Caco-2 (cell line): Measurements from ENCODE around the gene COL24A1. TPM values are rescaled to one million over a fixed set of nuclear protein-coding genes. Genes with fewer than 3 reads are reported as not detected.

Source experiments
- BruUV-seq: library from RNA; stranded (reverse); fragments of 400-500 nt; replicated peaks from 2 replicates; lab custom pipeline; 2021; lab: Mats Ljungman, UMichigan
- CTCF ChIA-PET: fragments of 300-600 bp; sonication (Branson Sonifier 250); formaldehyde crosslinking; loops from one replicate; lab custom pipeline; 2022; ENCODE audit warnings: antibody characterized with exemption; lab: Charles Lee
- POLR2A ChIA-PET: fragments of 300-600 bp; sonication (Branson Sonifier 250); formaldehyde crosslinking; loops from one replicate; lab custom pipeline; 2022; ENCODE audit warnings: antibody characterized with exemption; lab: Charles Lee
- DNase-seq, 2 experiments: peaks; one replicate each; pipeline versions ENCODE4 v3.0.0 to v3.0.0-alpha.2; 2020 to 2022
- H3K27me3 ChIP-seq: replicated peaks from 2 replicates; pipeline ENCODE4 v1.6.0; 2011; ENCODE audit warnings: low read length; ENCODE audit not compliant: control insufficient read depth, insufficient read depth
- H3K36me3 ChIP-seq: 2 replicates; pipeline ENCODE4 v1.5.1; 2011; ENCODE audit warnings: low read length; ENCODE audit not compliant: control insufficient read depth, insufficient read depth
- H3K4me1 ChIP-seq: fragments of 250-450 bp; sonication (Bioruptor Pico); 2 replicates; pipeline ENCODE4 v1.5.1; 2020; ENCODE audit warnings: mild to moderate bottlenecking
- H3K4me3 ChIP-seq: 2 replicates; pipeline ENCODE4 v1.5.1; 2011; ENCODE audit warnings: low read depth, mild to moderate bottlenecking, control low read depth, low read length
- H3K9me3 ChIP-seq: fragments of 250-450 bp; sonication (Bioruptor Pico); 2 replicates; pipeline ENCODE4 v1.5.1; 2020; ENCODE audit warnings: mild to moderate bottlenecking, moderate library complexity
- H3K27ac Mint-ChIP-seq: one replicate; pipeline ENCODE4 v1.8.0; 2022; ENCODE audit warnings: mixed read lengths; ENCODE audit not compliant: unreplicated experiment
- H3K27me3 Mint-ChIP-seq: one replicate; pipeline ENCODE4 v1.8.0; 2022; ENCODE audit warnings: mixed read lengths; ENCODE audit not compliant: insufficient read depth, unreplicated experiment
- H3K36me3 Mint-ChIP-seq: one replicate; pipeline ENCODE4 v1.8.0; 2022; ENCODE audit warnings: mild to moderate bottlenecking, mixed read lengths; ENCODE audit not compliant: insufficient read depth, unreplicated experiment
- H3K4me1 Mint-ChIP-seq: one replicate; pipeline ENCODE4 v1.8.0; 2022; ENCODE audit warnings: low read depth, mixed read lengths; ENCODE audit not compliant: unreplicated experiment
- H3K4me3 Mint-ChIP-seq: one replicate; pipeline ENCODE4 v1.8.0; 2022; ENCODE audit warnings: mild to moderate bottlenecking, moderate library complexity, mixed read lengths; ENCODE audit not compliant: unreplicated experiment
- H3K9me3 Mint-ChIP-seq: one replicate; pipeline ENCODE4 v1.8.0; 2022; ENCODE audit warnings: mixed read lengths; ENCODE audit not compliant: unreplicated experiment
- intact Hi-C: fragments of 100-400 bp; cut with micrococcal nuclease; formaldehyde crosslinking; loops from one replicate; pipeline ENCODE4 v1.10.0; 2022; ENCODE audit not compliant: unreplicated experiment
- total RNA-seq: library from RNA; stranded (reverse); gene quantifications from 2 replicates; pipeline ENCODE4 v1.2.3, GENCODE V29; 2022
- TF ChIP-seq, protein P1 (sequence below), 2 experiments: fragments of 200-600 bp in 1 of 2; IDR thresholded peaks; 1 replicate in 1 of 2; 2 replicates in 1 of 2; pipeline versions ENCODE4 v1.5.1 to v1.8.0; 2011 to 2022; ENCODE audit warnings: antibody characterized with exemption in 1 of 2, control low read depth in 1 of 2, inconsistent platforms in 1 of 2, low read depth in 1 of 2, low read length in 1 of 2, mild to moderate bottlenecking in 1 of 2, moderate library complexity in 1 of 2; ENCODE audit not compliant: insufficient read depth in 1 of 2, severe bottlenecking in 1 of 2, unreplicated experiment in 1 of 2

COL24A1 gene
- total RNA-seq, 1 experiment from 2014 or later, result 0.07 TPM

DNA sequence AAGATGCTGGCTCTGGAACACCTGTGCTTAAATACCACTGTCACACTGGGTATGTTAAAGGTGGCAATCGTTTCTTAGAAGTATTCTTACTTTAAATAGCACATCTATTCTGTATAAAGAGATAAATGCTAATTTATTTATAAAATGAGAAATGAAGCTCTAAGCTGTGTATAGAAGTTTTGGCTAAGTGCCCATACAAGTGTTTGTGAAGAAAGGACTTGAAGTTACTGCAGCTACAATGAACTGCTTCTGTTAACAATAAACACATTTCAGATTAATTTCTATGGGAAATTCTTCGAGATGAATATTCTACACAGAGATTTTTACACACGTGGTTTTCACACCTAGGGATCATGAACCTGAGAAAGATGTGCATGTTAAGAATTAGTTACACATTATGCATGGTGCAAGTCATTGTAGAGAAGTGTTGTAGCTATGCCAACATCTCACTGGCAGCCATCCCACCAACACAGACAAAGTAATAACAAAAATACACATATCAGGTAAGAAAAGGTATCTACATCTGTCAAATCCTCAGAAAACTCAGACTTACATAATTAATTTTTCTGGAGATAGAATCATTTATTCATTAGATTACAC, 16.2 kb downstream of the COL24A1 start:
- Mint-ChIP-seq H3K27ac (no peak overlapping the region), H3K9me3 (no peaks in the 10 kb centered on the region), H3K36me3 (no peaks in the 10 kb centered on the region), H3K4me3 (no peak overlapping the region), H3K4me1 (no peaks in the 10 kb centered on the region), H3K27me3 (peaks cover 17% of the 10 kb centered on the region)
- no peak for DNase-seq
- BruUV-seq, result no TSS peak
- ChIA-PET POLR2A (no interaction called here), CTCF (no interaction called here)
- TF ChIP-seq, protein P1, sequence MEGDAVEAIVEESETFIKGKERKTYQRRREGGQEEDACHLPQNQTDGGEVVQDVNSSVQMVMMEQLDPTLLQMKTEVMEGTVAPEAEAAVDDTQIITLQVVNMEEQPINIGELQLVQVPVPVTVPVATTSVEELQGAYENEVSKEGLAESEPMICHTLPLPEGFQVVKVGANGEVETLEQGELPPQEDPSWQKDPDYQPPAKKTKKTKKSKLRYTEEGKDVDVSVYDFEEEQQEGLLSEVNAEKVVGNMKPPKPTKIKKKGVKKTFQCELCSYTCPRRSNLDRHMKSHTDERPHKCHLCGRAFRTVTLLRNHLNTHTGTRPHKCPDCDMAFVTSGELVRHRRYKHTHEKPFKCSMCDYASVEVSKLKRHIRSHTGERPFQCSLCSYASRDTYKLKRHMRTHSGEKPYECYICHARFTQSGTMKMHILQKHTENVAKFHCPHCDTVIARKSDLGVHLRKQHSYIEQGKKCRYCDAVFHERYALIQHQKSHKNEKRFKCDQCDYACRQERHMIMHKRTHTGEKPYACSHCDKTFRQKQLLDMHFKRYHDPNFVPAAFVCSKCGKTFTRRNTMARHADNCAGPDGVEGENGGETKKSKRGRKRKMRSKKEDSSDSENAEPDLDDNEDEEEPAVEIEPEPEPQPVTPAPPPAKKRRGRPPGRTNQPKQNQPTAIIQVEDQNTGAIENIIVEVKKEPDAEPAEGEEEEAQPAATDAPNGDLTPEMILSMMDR (IDR thresholded peaks at IDR 0.05; ENCODE audit: insufficient read depth in 1 of 2, low read depth in 1 of 2, low read length in 1 of 2, severe bottlenecking in 1 of 2, unreplicated experiment in 1 of 2), result no peak
- Histone ChIP-seq H3K36me3 (no peaks in the 10 kb centered on the region), H3K4me3 (no peak overlapping the region), H3K27me3 (no peaks in the 10 kb centered on the region), H3K9me3 (no peaks in the 10 kb centered on the region), H3K4me1 (no peaks in the 10 kb centered on the region)
- intact Hi-C loops, result no loop called here

DNA sequence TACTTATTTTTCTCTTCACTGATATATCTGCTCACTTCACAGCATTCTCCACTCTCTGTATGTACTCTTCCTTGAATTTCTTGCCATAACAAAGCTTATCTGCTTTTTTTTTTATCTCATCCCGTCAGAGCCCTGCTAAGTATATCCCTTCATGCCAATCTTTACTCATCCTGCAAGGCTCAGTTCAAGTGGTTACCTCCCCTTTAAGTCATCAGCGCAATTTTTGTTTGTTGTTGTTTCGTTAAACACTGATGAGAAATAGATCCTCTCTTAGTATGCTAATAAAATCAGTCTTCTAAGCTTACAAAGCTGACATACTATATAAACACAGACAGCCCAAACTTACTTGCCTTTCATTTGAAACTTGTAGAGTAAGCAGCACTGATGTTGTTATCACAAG, 17.8 kb downstream of the COL24A1 start:
- BruUV-seq, result no TSS peak
- H3K27me3 Mint-ChIP-seq, result peaks cover 18% of the 10 kb centered on the region
- H3K4me3 Mint-ChIP-seq, result no peak overlapping the region
- no peak overlapping the region for H3K27ac Mint-ChIP-seq
- no peaks in the 10 kb centered on the region for H3K4me1 Mint-ChIP-seq
- no peaks in the 10 kb centered on the region for H3K36me3 Mint-ChIP-seq
- Histone ChIP-seq H3K36me3 (no peaks in the 10 kb centered on the region), H3K4me3 (no peak overlapping the region), H3K4me1 (no peaks in the 10 kb centered on the region), H3K27me3 (no peaks in the 10 kb centered on the region), H3K9me3 (no peaks in the 10 kb centered on the region)
- POLR2A ChIA-PET, result no interaction called here
- no peaks in the 10 kb centered on the region for H3K9me3 Mint-ChIP-seq
- CTCF ChIA-PET, result no interaction called here
- TF ChIP-seq, protein P1 (IDR thresholded peaks at IDR 0.05; ENCODE audit: insufficient read depth in 1 of 2, low read depth in 1 of 2, low read length in 1 of 2, severe bottlenecking in 1 of 2, unreplicated experiment in 1 of 2), result no peak
- intact Hi-C loops, result no loop called here
- no peak for DNase-seq

- H3K4me1 Mint-ChIP-seq, result no peaks in the 10 kb centered on the region
- no peaks in the 10 kb centered on the region for H3K9me3 Mint-ChIP-seq
- TF ChIP-seq, protein P1 (IDR thresholded peaks at IDR 0.05; ENCODE audit: insufficient read depth in 1 of 2, low read depth in 1 of 2, low read length in 1 of 2, severe bottlenecking in 1 of 2, unreplicated experiment in 1 of 2), result no peak
- H3K27me3 Mint-ChIP-seq, result peaks cover 18% of the 10 kb centered on the region
- CTCF ChIA-PET, result no interaction called here
- intact Hi-C loops, result no loop called here
- Histone ChIP-seq H3K27me3 (no peaks in the 10 kb centered on the region), H3K4me1 (no peaks in the 10 kb centered on the region), H3K9me3 (no peaks in the 10 kb centered on the region), H3K36me3 (no peaks in the 10 kb centered on the region), H3K4me3 (no peak overlapping the region)
- H3K27ac Mint-ChIP-seq, result no peak overlapping the region
- POLR2A ChIA-PET, result no interaction called here
- no peaks in the 10 kb centered on the region for H3K36me3 Mint-ChIP-seq
- H3K4me3 Mint-ChIP-seq, result no peak overlapping the region
- no peak for DNase-seq
- no TSS peak for BruUV-seq
These were observed 19.1 kb downstream of the COL24A1 start for GRCh38 chr1:86137436-86137835.
